Neutrophil (primary cell): ENCODE results near the gene ZNF593.

ENCODE experiments used
- H3K27ac ChIP-seq: fragments of 200-600 bp; sonication (generic); 2 replicates; pipeline ENCODE4 v1.5.1; 2016; ENCODE audit warnings: mild to moderate bottlenecking, moderate library complexity
- H3K27me3 ChIP-seq: fragments of 200-600 bp; sonication (generic); 2 replicates; pipeline ENCODE4 v1.6.0; 2016; ENCODE audit warnings: mild to moderate bottlenecking
- H3K36me3 ChIP-seq: fragments of 200-600 bp; sonication (generic); 2 replicates; pipeline ENCODE4 v1.5.1; 2017
- H3K4me1 ChIP-seq, 2 experiments: fragments of 200-600 bp in 1 of 2; sonication (generic) in 1 of 2; 1 replicate in 1 of 2; 2 replicates in 1 of 2; pipeline versions ENCODE4 v1.5.1 to v1.6.1; 2013 to 2016; ENCODE audit warnings: low read depth in 1 of 2, low read length in 1 of 2, mild to moderate bottlenecking in 1 of 2, moderate library complexity in 1 of 2; ENCODE audit not compliant: control insufficient read depth in 1 of 2, insufficient read depth in 1 of 2
- H3K4me3 ChIP-seq, 2 experiments: fragments of 200-600 bp in 1 of 2; sonication (generic) in 1 of 2; 1 replicate in 1 of 2; 2 replicates in 1 of 2; pipeline ENCODE4 v1.5.1; 2013 to 2016; ENCODE audit warnings: low read depth in 1 of 2, low read length in 1 of 2, mild to moderate bottlenecking in 1 of 2, moderate library complexity in 1 of 2
- H3K9me3 ChIP-seq: fragments of 200-600 bp; sonication (generic); 2 replicates; pipeline ENCODE4 v1.5.1; 2016
- TF ChIP-seq, protein P1 (sequence below): fragments of 200-600 bp; sonication (generic); IDR thresholded peaks from 2 replicates; pipeline ENCODE4 v1.5.1; 2016; ENCODE audit warnings: antibody characterized with exemption

The ZNF593 gene

DNA sequence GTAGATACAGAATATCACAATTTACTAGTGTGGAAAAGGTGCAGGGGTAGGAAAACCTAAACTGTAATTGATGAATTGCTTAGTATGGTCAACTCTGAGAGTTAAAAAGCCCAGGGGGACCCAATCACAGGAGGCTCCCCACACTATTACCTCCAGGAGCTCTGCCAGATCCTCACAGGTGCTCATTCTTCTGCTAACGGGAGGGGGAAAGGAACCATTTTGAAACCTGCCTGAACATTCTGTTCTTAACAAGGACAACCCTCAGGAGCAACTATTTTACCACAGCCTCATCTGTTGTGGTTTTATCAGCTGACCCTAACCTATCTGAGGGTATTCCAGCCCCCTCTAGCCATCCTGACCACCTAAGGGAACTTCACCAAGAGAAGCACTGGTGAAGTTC lies 39.0 kb upstream of the ZNF593 start:
- H3K36me3 ChIP-seq, result no peaks in the 10 kb centered on the region
- no peaks in the 10 kb centered on the region for H3K9me3 ChIP-seq
- peaks cover 29 to 30% of the 10 kb centered on the region in 2 experiments for H3K4me1 ChIP-seq
- H3K4me3 ChIP-seq, result no peak overlapping the region
- H3K27me3 ChIP-seq, result no peaks in the 10 kb centered on the region
- no peak overlapping the region for H3K27ac ChIP-seq
- TF ChIP-seq, protein P1, sequence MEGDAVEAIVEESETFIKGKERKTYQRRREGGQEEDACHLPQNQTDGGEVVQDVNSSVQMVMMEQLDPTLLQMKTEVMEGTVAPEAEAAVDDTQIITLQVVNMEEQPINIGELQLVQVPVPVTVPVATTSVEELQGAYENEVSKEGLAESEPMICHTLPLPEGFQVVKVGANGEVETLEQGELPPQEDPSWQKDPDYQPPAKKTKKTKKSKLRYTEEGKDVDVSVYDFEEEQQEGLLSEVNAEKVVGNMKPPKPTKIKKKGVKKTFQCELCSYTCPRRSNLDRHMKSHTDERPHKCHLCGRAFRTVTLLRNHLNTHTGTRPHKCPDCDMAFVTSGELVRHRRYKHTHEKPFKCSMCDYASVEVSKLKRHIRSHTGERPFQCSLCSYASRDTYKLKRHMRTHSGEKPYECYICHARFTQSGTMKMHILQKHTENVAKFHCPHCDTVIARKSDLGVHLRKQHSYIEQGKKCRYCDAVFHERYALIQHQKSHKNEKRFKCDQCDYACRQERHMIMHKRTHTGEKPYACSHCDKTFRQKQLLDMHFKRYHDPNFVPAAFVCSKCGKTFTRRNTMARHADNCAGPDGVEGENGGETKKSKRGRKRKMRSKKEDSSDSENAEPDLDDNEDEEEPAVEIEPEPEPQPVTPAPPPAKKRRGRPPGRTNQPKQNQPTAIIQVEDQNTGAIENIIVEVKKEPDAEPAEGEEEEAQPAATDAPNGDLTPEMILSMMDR, result no peak

DNA sequence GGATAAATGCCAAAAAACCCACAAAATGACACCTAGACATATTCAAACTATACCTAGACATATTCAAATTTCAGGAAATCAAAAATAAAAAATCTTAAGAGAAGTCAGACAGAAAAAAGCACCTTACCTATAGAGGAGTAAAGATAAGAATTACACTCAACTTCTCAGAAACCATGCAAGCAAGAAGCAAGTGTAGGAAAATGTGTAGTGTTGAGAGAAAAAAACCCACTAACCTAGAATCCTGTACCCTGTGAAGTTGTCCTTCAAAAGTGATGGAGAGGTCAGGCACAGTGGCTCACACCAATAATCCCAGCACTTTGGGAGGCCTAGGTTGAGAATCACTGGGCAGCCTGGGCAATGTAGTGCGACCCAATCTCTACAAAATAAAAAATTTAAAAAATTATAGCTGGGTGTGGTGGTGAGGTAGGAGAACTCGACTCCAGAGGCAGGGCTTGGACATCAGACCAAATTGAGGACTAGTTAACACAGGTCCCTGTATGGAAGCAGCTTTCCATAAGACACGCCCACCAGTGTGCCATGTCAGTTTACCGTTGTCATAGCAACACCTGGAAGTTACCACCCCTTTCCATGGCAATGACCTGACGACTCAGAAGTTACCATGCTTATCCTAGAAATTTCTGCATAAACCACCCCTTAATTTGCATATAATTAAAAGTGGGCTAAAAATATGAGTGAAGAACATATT lies 37.4 kb upstream of the ZNF593 start:
- TF ChIP-seq, protein P1, result no peak
- Histone ChIP-seq H3K4me1 (peaks cover 14% of the 10 kb centered on the region in 2 experiments), H3K9me3 (no peaks in the 10 kb centered on the region), H3K4me3 (no peak overlapping the region), H3K27me3 (no peaks in the 10 kb centered on the region), H3K27ac (no peak overlapping the region), H3K36me3 (no peaks in the 10 kb centered on the region)

DNA sequence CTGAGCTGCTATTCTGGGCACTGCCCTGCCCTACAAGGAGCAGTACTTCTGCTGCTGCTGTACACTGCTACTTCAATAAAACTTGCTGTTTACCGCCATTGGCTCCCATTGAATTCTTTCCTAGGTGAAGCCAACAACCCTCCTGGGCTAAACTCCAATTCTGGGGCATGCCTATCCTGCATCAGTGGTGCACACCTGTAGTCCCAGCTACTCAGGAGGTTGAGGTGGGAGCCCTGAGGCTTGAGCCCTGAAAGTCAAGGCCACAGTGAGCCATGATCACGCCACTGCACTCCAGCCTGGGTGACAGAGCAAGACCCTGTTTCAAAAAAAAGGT lies 36.9 kb upstream of the ZNF593 start:
- TF ChIP-seq, protein P1, result no peak
- Histone ChIP-seq H3K4me1 (peaks cover 8 to 9% of the 10 kb centered on the region in 2 experiments), H3K27me3 (no peaks in the 10 kb centered on the region)

DNA sequence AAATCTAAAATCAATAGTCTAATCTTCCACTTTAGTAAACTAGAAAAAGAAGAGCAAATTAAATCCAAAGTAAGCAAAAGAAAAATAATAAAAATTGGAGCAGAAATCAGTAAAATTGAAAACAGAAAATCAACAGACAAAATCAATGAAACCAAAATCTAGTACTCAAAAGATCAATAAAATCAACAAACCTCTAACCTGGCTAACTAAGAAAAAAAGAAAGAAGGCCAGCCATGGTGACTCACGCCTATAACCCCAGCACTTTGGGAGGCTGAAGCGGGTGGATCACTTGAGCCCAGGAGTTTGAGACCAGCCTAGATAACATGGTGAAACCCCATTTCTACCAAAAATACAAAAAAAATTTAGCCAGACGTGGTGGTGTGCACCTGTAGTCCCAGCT lies 35.2 kb upstream of the ZNF593 start:
- Histone ChIP-seq H3K4me3 (no peak overlapping the region), H3K36me3 (no peaks in the 10 kb centered on the region), H3K27ac (no peak overlapping the region), H3K9me3 (no peaks in the 10 kb centered on the region), H3K4me1 (peaks cover 7 to 9% of the 10 kb centered on the region in 2 experiments), H3K27me3 (no peaks in the 10 kb centered on the region)
- TF ChIP-seq, protein P1, result no peak

More for the DNA sequence above, 36.9 kb upstream of the ZNF593 start:
- no peak overlapping the region for H3K4me3 ChIP-seq
- no peaks in the 10 kb centered on the region for H3K36me3 ChIP-seq
- H3K9me3 ChIP-seq, result no peaks in the 10 kb centered on the region
- no peak overlapping the region for H3K27ac ChIP-seq

DNA sequence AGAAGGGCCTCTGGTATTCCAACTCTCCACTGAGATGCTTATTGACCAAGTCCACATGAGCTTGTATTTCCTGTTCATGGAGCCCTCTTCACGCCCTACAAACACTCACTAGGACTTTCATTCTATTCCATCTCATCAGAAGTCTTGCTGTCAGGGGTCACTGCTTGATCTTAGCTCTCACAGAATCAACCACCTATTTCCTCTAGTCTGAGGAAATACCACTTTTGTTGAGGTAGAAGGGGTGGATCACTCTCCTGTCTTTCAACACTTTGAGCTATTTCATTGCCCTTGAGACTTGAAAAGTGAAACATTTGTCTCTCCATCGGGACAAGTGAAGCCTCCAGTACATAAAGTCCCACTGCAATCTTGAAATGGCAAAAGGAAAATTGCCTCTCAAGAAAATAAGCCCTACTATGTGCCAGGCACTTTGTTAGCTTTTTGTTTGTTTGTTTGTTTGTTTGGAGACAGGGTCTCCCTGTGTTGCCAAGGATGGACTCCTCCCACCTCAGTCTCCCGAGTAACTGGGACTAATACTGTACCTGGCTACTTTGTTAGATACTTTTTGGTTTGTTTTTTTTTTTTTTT lies 30.6 kb upstream of the ZNF593 start:
- Histone ChIP-seq H3K36me3 (no peaks in the 10 kb centered on the region), H3K27me3 (no peaks in the 10 kb centered on the region), H3K9me3 (no peaks in the 10 kb centered on the region), H3K4me1 (peaks cover 7 to 10% of the 10 kb centered on the region in 2 experiments), H3K27ac (no peak overlapping the region), H3K4me3 (no peak overlapping the region)
- TF ChIP-seq, protein P1, result no peak
